Measurements from ENCODE around the gene NETO2. TPM values are rescaled to one million over a fixed set of nuclear protein-coding genes. Genes with fewer than 3 reads are reported as not detected.

NETO2 gene
- polyA plus RNA-seq, 1 donor from 2014 or later, result 101 TPM

DNA sequence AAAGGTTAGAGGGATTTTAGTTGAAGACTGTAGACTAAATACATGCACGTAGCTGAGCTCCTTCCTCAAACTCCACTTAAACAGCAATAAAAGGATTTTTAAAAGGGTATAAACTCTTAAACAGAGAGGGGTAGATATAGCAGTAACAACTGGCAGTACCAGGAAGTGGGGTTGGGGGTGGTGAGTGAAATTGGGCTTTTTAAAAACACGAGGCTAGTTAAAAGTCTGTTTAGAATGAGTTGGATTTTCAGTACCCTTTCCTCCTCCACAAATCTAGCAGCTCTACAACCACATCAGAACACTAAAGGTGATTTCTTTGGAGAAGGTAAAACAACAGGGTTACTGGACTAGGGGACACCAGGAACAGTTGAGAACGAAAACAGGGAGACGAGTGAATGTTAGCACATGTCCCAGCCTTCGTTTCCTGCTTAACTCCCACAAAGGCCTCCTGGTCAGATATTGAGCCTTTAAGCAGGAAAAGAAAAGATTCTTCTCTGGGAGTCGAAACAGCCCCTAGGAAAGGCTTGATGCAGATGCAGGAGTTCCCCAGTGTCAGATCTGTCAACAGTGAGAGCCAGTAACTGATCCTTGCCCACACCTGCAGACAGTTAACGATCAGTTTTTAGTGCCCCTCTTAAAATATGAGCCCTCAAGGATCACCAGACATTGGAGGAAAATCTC lies 13.8 kb downstream of the NETO2 start:
- Histone ChIP-seq H3K4me3 (ENCODE audit: low read length) (no peak overlapping the region), H4K20me1 (ENCODE audit: insufficient read depth) (no peaks in the 10 kb centered on the region), H3K9me2 (ENCODE audit: insufficient read depth, low read length) (no peaks in the 10 kb centered on the region), H3K79me2 (replicated peaks; ENCODE audit: insufficient read depth, low read length) (peaks cover 35% of the 10 kb centered on the region), H3F3A (ENCODE audit: insufficient read depth, low read length, poor library complexity, severe bottlenecking) (no peaks in the 10 kb centered on the region), H3K9ac (ENCODE audit: low read length) (no peak overlapping the region), H3K27ac (ENCODE audit: low read length) (no peak overlapping the region), H2AFZ (ENCODE audit: low read depth, low read length) (no peak overlapping the region), H3K36me3 (ENCODE audit: insufficient read depth, low read length) (peaks cover 16% of the 10 kb centered on the region), H3K4me2 (ENCODE audit: low read length) (no peak overlapping the region), H3K27me3 (ENCODE audit: insufficient read depth, low read depth, low read length) (no peaks in the 10 kb centered on the region), H3K9me3 (ENCODE audit: low read length) (no peaks in the 10 kb centered on the region)
- TF ChIP-seq EP300 (conservative IDR thresholded peaks at IDR 0.05; ENCODE audit: poor library complexity, severe bottlenecking) (no peak), CTCF (IDR thresholded peaks at IDR 0.05; ENCODE audit: poor library complexity, severe bottlenecking) (no peak), POLR2AphosphoS5 (IDR thresholded peaks at IDR 0.05) (no peak), SMC3 (conservative IDR thresholded peaks at IDR 0.05; ENCODE audit: poor library complexity) (no peak), EZH2 (IDR thresholded peaks at IDR 0.05; ENCODE audit: borderline replicate concordance, insufficient read depth, low read length, poor library complexity, severe bottlenecking) (no peak), RAD21 (conservative IDR thresholded peaks at IDR 0.05) (no peak), MXI1 (conservative IDR thresholded peaks at IDR 0.05; ENCODE audit: poor library complexity, severe bottlenecking) (no peak), TAF1 (IDR thresholded peaks at IDR 0.05; ENCODE audit: low read depth) (no peak)
- TF ChIP-seq, protein P1, sequence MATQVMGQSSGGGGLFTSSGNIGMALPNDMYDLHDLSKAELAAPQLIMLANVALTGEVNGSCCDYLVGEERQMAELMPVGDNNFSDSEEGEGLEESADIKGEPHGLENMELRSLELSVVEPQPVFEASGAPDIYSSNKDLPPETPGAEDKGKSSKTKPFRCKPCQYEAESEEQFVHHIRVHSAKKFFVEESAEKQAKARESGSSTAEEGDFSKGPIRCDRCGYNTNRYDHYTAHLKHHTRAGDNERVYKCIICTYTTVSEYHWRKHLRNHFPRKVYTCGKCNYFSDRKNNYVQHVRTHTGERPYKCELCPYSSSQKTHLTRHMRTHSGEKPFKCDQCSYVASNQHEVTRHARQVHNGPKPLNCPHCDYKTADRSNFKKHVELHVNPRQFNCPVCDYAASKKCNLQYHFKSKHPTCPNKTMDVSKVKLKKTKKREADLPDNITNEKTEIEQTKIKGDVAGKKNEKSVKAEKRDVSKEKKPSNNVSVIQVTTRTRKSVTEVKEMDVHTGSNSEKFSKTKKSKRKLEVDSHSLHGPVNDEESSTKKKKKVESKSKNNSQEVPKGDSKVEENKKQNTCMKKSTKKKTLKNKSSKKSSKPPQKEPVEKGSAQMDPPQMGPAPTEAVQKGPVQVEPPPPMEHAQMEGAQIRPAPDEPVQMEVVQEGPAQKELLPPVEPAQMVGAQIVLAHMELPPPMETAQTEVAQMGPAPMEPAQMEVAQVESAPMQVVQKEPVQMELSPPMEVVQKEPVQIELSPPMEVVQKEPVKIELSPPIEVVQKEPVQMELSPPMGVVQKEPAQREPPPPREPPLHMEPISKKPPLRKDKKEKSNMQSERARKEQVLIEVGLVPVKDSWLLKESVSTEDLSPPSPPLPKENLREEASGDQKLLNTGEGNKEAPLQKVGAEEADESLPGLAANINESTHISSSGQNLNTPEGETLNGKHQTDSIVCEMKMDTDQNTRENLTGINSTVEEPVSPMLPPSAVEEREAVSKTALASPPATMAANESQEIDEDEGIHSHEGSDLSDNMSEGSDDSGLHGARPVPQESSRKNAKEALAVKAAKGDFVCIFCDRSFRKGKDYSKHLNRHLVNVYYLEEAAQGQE (IDR thresholded peaks at IDR 0.05; ENCODE audit: borderline replicate concordance), result no peak

GRCh38 chr16:47127541-47127940 lies 16.2 kb downstream of the NETO2 start:
- Histone ChIP-seq H3K36me3 (ENCODE audit: insufficient read depth, low read length) (peaks cover 18% of the 10 kb centered on the region), H3K4me3 (ENCODE audit: low read length) (no peak overlapping the region), H3K27ac (ENCODE audit: low read length) (no peak overlapping the region), H3K9ac (ENCODE audit: low read length) (no peak overlapping the region), H2AFZ (ENCODE audit: low read depth, low read length) (no peak overlapping the region), H3K9me2 (ENCODE audit: insufficient read depth, low read length) (no peaks in the 10 kb centered on the region), H3K27me3 (ENCODE audit: insufficient read depth, low read depth, low read length) (no peaks in the 10 kb centered on the region), H3K79me2 (replicated peaks; ENCODE audit: insufficient read depth, low read length) (peaks cover 22% of the 10 kb centered on the region), H4K20me1 (ENCODE audit: insufficient read depth) (no peaks in the 10 kb centered on the region), H3K4me2 (ENCODE audit: low read length) (no peak overlapping the region), H3F3A (ENCODE audit: insufficient read depth, low read length, poor library complexity, severe bottlenecking) (no peaks in the 10 kb centered on the region), H3K9me3 (ENCODE audit: low read length) (no peaks in the 10 kb centered on the region)
- TF ChIP-seq POLR2AphosphoS5 (IDR thresholded peaks at IDR 0.05), result no peak
- TF ChIP-seq MXI1 (conservative IDR thresholded peaks at IDR 0.05; ENCODE audit: poor library complexity, severe bottlenecking), result no peak
- no peak for TF ChIP-seq TAF1 (IDR thresholded peaks at IDR 0.05; ENCODE audit: low read depth)
- no peak for TF ChIP-seq EP300 (conservative IDR thresholded peaks at IDR 0.05; ENCODE audit: poor library complexity, severe bottlenecking)
- TF ChIP-seq, protein P1 (IDR thresholded peaks at IDR 0.05; ENCODE audit: borderline replicate concordance), result no peak
- TF ChIP-seq CTCF (IDR thresholded peaks at IDR 0.05; ENCODE audit: poor library complexity, severe bottlenecking), result no peak
- no peak for TF ChIP-seq RAD21 (conservative IDR thresholded peaks at IDR 0.05)
- TF ChIP-seq EZH2 (IDR thresholded peaks at IDR 0.05; ENCODE audit: borderline replicate concordance, insufficient read depth, low read length, poor library complexity, severe bottlenecking), result no peak

Measured in neural cell (in vitro differentiated cells).